HCT116 (cell line): Measurements from ENCODE around the gene TMEM98. TPM values are rescaled to one million over a fixed set of nuclear protein-coding genes. Genes with fewer than 3 reads are reported as not detected.
"Not testable (repeated sequence)": the region's sequence is repeated elsewhere in the genome, so short reads cannot be mapped to it uniquely, and the experiment has no call there.

Experiments
- ATAC-seq: fragments of 200-7000 bp; cut with Tn5 transposase; 2 replicates; pipeline ENCODE4 v1.9.1; 2020; ENCODE audit warnings: mild to moderate bottlenecking, moderate library complexity
- BruUV-seq: library from RNA; stranded (reverse); fragments of 400-500 nt; replicated peaks from 2 replicates; lab custom pipeline; 2021; lab: Mats Ljungman, UMichigan
- CTCF ChIA-PET: fragments of 300-600 bp; sonication (Branson Sonifier 250); formaldehyde crosslinking; loops from one replicate; lab custom pipeline; 2021; ENCODE audit warnings: antibody characterized with exemption; lab: Charles Lee
- POLR2A ChIA-PET: fragments of 300-600, 350-600 bp; sonication (Branson Sonifier 250); formaldehyde crosslinking; loops from one replicate; lab custom pipeline; 2021; ENCODE audit warnings: antibody characterized with exemption; lab: Charles Lee
- RAD21 ChIA-PET, 2 experiments: fragments of 300-600 bp; sonication (Branson Sonifier 250); formaldehyde crosslinking; loops; one replicate each; lab custom pipeline; 2023; ENCODE audit warnings: low total read pairs in 2 of 2; ENCODE audit not compliant: uncharacterized antibody in 2 of 2, unreplicated experiment in 2 of 2, low non-redundant PET in 1 of 2; lab: Charles Lee
- DNase-seq: peaks from one replicate; pipeline ENCODE4 v3.0.0-alpha.2; 2010; ENCODE audit warnings: low read depth, low spot score
- H2AFZ ChIP-seq: fragments of 200-600 bp; shearing (Covaris generic), sonication (generic); 2 replicates; pipeline ENCODE4 v1.6.1; 2017; ENCODE audit warnings: low read depth, mixed run types, mixed read lengths, antibody characterized with exemption, low read length; ENCODE audit not compliant: poor library complexity, severe bottlenecking
- H3K27ac ChIP-seq: 2 replicates; pipeline ENCODE4 v1.5.1; 2012; ENCODE audit warnings: low read depth, low read length
- H3K27me3 ChIP-seq: fragments of 200-600 bp; sonication (generic); 2 replicates; pipeline ENCODE4 v1.6.1; 2016; ENCODE audit warnings: mixed run types, low read length, mixed read lengths; ENCODE audit not compliant: insufficient read depth
- H3K36me3 ChIP-seq, 2 experiments: fragments of 200-500 bp in 1 of 2; fragments of 200-600 bp in 1 of 2; sonication (Bioruptor generic) in 1 of 2; sonication (generic) in 1 of 2; 2 replicates each; pipeline versions ENCODE4 v1.5.1 to v1.6.1; 2014 to 2016; ENCODE audit warnings: low read length in 2 of 2, inconsistent platforms in 1 of 2, mixed read lengths in 1 of 2, mixed run types in 1 of 2; ENCODE audit not compliant: insufficient read depth in 2 of 2, control insufficient read depth in 1 of 2
- H3K4me1 ChIP-seq, 2 experiments: fragments of 200-600 bp in 1 of 2; sonication (generic) in 1 of 2; 2 replicates each; pipeline versions ENCODE4 v1.5.1 to v1.6.1; 2012 to 2017; ENCODE audit warnings: low read length in 2 of 2, inconsistent platforms in 1 of 2, mild to moderate bottlenecking in 1 of 2, mixed read lengths in 1 of 2, mixed run types in 1 of 2, moderate library complexity in 1 of 2; ENCODE audit not compliant: insufficient read depth in 2 of 2, control insufficient read depth in 1 of 2
- H3K4me2 ChIP-seq: fragments of 200-600 bp; sonication (generic); 2 replicates; pipeline ENCODE4 v1.6.1; 2017; ENCODE audit warnings: mixed run types, low read length, mixed read lengths
- H3K4me3 ChIP-seq, 2 experiments: fragments of 200-600 bp in 1 of 2; sonication (generic) in 1 of 2; replicated peaks in 1 of 2; 2 replicates each; pipeline ENCODE4 v1.5.1; 2011 to 2016; ENCODE audit warnings: low read length in 2 of 2, control low read depth in 1 of 2, low read depth in 1 of 2, mild to moderate bottlenecking in 1 of 2, mixed read lengths in 1 of 2, mixed run types in 1 of 2
- H3K79me2 ChIP-seq: fragments of 200-600 bp; sonication (generic); 2 replicates; pipeline ENCODE4 v1.6.1; 2017; ENCODE audit warnings: mild to moderate bottlenecking, mixed run types, low read length, moderate library complexity, mixed read lengths; ENCODE audit not compliant: insufficient read depth
- H3K9ac ChIP-seq: fragments of 200-600 bp; sonication (generic); 2 replicates; pipeline ENCODE4 v1.6.1; 2016; ENCODE audit warnings: low read length, mixed read lengths
- H3K9me2 ChIP-seq: fragments of 200-600 bp; sonication (generic), shearing (Covaris generic); 2 replicates; pipeline ENCODE4 v1.6.1; 2017; ENCODE audit warnings: mixed run types, mild to moderate bottlenecking, moderate library complexity; ENCODE audit not compliant: insufficient read depth
- H3K9me3 ChIP-seq, 2 experiments: fragments of 200-500 bp in 1 of 2; fragments of 200-600 bp in 1 of 2; sonication (Bioruptor generic) in 1 of 2; sonication (generic) in 1 of 2; 2 replicates each; pipeline ENCODE4 v1.6.1; 2014 to 2017; ENCODE audit warnings: low read length in 2 of 2, mixed read lengths in 2 of 2, inconsistent platforms in 1 of 2, low read depth in 1 of 2, mild to moderate bottlenecking in 1 of 2, mixed run types in 1 of 2, moderate library complexity in 1 of 2; ENCODE audit not compliant: control insufficient read depth in 1 of 2, insufficient read depth in 1 of 2
- H4K20me1 ChIP-seq: fragments of 200-600 bp; sonication (generic), shearing (Covaris generic); 2 replicates; pipeline ENCODE4 v1.6.1; 2017; ENCODE audit warnings: mixed run types, mild to moderate bottlenecking, moderate library complexity; ENCODE audit not compliant: insufficient read depth
- CBX3 ChIP-seq: IDR thresholded peaks from 2 replicates; pipeline ENCODE4 v1.6.1; 2012; ENCODE audit warnings: low read depth
- CEBPB ChIP-seq: IDR thresholded peaks from 2 replicates; pipeline ENCODE4 v1.6.1; 2012; ENCODE audit warnings: low read depth
- CTCF ChIP-seq, 3 experiments: fragments of 200-600 bp in 1 of 3; sonication (generic) in 1 of 3; IDR thresholded peaks in 2 of 3; conservative IDR thresholded peaks in 1 of 3; 2 replicates each; pipeline ENCODE4 v1.5.1; 2012 to 2017; ENCODE audit warnings: low read depth in 2 of 3, low read length in 2 of 3, antibody characterized with exemption in 1 of 3, borderline replicate concordance in 1 of 3, control low read depth in 1 of 3, mild to moderate bottlenecking in 1 of 3, mixed read lengths in 1 of 3, mixed run types in 1 of 3, moderate library complexity in 1 of 3; ENCODE audit not compliant: insufficient read depth in 1 of 3
- POLR2A ChIP-seq: IDR thresholded peaks from 2 replicates; pipeline ENCODE4 v1.7.0; 2011; ENCODE audit warnings: borderline replicate concordance; ENCODE audit not compliant: insufficient read depth, insufficient read length; ENCODE audit errors: extremely low read depth
- REST ChIP-seq: IDR thresholded peaks from 2 replicates; pipeline ENCODE4 v1.6.1; 2012; ENCODE audit warnings: low read depth
- SIN3A ChIP-seq: IDR thresholded peaks from 2 replicates; pipeline ENCODE4 v1.6.1; 2012; ENCODE audit warnings: low read depth
- SP1 ChIP-seq: IDR thresholded peaks from 2 replicates; pipeline ENCODE4 v1.6.1; 2012; ENCODE audit warnings: low read depth
- SRF ChIP-seq: IDR thresholded peaks from 2 replicates; pipeline ENCODE4 v1.6.1; 2012; ENCODE audit warnings: low read depth
- YY1 ChIP-seq: IDR thresholded peaks from 2 replicates; pipeline ENCODE4 v1.6.1; 2011; ENCODE audit warnings: low read length, low read depth, moderate library complexity, mild to moderate bottlenecking; ENCODE audit not compliant: insufficient replicate concordance; ENCODE audit errors: extremely low read depth
- ZFX ChIP-seq: fragments of 450-650 bp; IDR thresholded peaks from 2 replicates; pipeline ENCODE4 v1.6.1; 2017
- intact Hi-C: fragments of 100-400 bp; cut with micrococcal nuclease; formaldehyde crosslinking; loops from 2 replicates; pipeline ENCODE4 v1.10.0; 2022
- total RNA-seq: library from RNA; stranded (reverse); gene quantifications from one replicate; pipeline ENCODE4 v1.2.1, GENCODE V29; 2021; ENCODE audit not compliant: unreplicated experiment
- TF ChIP-seq, protein P1 (sequence below): IDR thresholded peaks from 2 replicates; pipeline ENCODE4 v1.6.1; 2011; ENCODE audit warnings: mild to moderate bottlenecking, low read length, moderate library complexity; ENCODE audit not compliant: insufficient replicate concordance; ENCODE audit errors: extremely low read depth
- TF ChIP-seq, protein P2 (sequence below): IDR thresholded peaks from 2 replicates; pipeline ENCODE4 v1.6.1; 2012

TMEM98 gene
- total RNA-seq, 1 experiment from 2014 or later = 29.3 TPM

GRCh38 chr17:32980230-32980629 is 52.3 kb downstream of the TMEM98 start:
- H3K79me2 ChIP-seq = no peaks in the 10 kb centered on the region
- no peak for DNase-seq
- no peaks in the 10 kb centered on the region for H3K9me2 ChIP-seq
- CTCF ChIA-PET = no interaction called here
- POLR2A ChIA-PET = no interaction called here
- no peak overlapping the region for H3K4me2 ChIP-seq
- RAD21 ChIA-PET = no interaction called here
- intact Hi-C loops = no loop called here
- no peak overlapping the region for H3K4me3 ChIP-seq
- no TSS peak for BruUV-seq
- no peaks in the 10 kb centered on the region for H3K4me1 ChIP-seq
- no peak overlapping the region for H3K27ac ChIP-seq
- TF ChIP-seq POLR2A = no peak
- TF ChIP-seq SIN3A = no peak
- TF ChIP-seq CEBPB = no peak
- TF ChIP-seq SRF = no peak
- TF ChIP-seq, protein P1, sequence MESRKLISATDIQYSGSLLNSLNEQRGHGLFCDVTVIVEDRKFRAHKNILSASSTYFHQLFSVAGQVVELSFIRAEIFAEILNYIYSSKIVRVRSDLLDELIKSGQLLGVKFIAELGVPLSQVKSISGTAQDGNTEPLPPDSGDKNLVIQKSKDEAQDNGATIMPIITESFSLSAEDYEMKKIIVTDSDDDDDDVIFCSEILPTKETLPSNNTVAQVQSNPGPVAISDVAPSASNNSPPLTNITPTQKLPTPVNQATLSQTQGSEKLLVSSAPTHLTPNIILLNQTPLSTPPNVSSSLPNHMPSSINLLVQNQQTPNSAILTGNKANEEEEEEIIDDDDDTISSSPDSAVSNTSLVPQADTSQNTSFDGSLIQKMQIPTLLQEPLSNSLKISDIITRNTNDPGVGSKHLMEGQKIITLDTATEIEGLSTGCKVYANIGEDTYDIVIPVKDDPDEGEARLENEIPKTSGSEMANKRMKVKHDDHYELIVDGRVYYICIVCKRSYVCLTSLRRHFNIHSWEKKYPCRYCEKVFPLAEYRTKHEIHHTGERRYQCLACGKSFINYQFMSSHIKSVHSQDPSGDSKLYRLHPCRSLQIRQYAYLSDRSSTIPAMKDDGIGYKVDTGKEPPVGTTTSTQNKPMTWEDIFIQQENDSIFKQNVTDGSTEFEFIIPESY = no peak
- TF ChIP-seq ZFX = no peak
- TF ChIP-seq CTCF (IDR thresholded peaks at IDR 0.05 in 2 of 3, conservative IDR thresholded peaks at IDR 0.05 in 1 of 3; ENCODE audit: borderline replicate concordance in 1 of 3, insufficient read depth in 1 of 3, low read depth in 2 of 3, low read length in 2 of 3) = no peak
- no peak for TF ChIP-seq YY1
- TF ChIP-seq, protein P2, sequence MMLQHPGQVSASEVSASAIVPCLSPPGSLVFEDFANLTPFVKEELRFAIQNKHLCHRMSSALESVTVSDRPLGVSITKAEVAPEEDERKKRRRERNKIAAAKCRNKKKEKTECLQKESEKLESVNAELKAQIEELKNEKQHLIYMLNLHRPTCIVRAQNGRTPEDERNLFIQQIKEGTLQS = no peak
- TF ChIP-seq REST = no peak
- TF ChIP-seq SP1 = no peak
- TF ChIP-seq CBX3 = no peak
- TF ChIP-seq, all 23 proteins: peak for 0
- Histone ChIP-seq H4K20me1 (no peaks in the 10 kb centered on the region), H3K9me3 (0 out of 4 replicates have a peak, but pooled peaks cover 0 to 4% of the 10 kb centered on the region in 2 experiments), H3K9ac (no peak overlapping the region), H3K36me3 (no peaks in the 10 kb centered on the region), H2AFZ (no peak overlapping the region), H3K27me3 (no peaks in the 10 kb centered on the region)
- ATAC-seq = no peak

DNA sequence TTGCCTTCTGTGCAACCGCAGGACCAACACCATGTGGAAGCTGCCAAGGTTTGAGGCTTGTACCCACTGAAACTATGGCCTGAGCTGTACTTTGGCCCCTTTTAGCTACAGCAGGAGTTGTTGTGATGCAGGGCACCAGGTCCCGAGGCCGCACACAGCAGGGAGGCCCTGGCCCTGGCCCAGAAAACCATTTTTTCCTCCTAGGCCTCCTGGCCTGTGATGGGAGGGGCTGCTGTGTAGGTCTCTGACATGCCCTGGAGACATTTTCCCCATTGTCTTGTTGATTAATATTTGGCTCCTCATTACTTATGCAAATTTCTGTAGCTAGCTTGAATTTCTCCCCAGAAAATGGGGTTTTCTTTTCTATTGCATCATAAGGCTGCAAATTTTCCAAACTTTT is 53.7 kb downstream of the TMEM98 start:
- H3K36me3 ChIP-seq, H3K4me3 ChIP-seq, H3K9ac ChIP-seq, POLR2A ChIA-PET, H3K9me2 ChIP-seq, DNase-seq, intact Hi-C loops, H2AFZ ChIP-seq, H3K27me3 ChIP-seq, BruUV-seq, RAD21 ChIA-PET, ATAC-seq, H3K27ac ChIP-seq, H3K9me3 ChIP-seq, H3K4me1 ChIP-seq, H3K4me2 ChIP-seq, CTCF ChIA-PET, H3K79me2 ChIP-seq, H4K20me1 ChIP-seq: not testable (repeated sequence)
